Measurements from ENCODE around the gene CD8B2.

Gene CD8B2

DNA sequence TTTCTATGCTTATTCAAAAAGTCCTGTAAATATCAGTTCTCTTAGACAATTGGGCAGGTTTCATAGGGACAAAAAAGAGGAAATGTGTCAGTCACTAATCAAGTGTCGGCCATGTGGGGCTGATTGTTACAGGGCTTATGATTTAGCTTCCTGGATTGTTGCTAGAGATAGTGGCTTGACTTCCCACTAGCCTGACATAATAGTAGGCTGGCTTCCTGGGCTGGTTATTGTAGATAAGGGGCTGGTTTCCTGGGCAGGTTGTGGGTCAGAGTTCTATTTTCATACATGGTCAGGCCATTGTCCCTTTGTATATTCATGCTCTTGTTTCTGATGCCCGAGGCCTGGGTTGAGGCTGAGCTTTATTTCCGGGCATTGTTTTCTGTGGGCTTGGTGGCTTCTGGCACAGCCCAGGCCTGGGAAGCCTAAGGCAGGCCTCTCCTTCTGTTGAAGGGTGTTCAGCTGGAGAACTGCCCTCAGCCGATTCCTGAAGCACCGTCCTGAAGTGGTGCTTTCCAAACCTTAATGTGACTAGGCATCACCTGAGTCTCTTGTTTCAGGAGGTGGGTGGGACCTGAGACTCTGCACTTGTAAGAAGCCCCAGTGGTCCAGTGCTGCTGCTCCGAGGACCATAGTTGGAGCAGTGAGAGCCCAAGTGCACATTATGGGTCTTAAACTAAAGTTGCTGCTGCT lies 37.0 kb downstream of the CD8B2 start:
- TF ChIP-seq CTCF (IDR thresholded peaks at IDR 0.05; ENCODE audit: low read depth, low read length), result no peak
- no peak overlapping the region for H3K4me3 ChIP-seq (ENCODE audit: low read depth, low read length)

- no peak for TF ChIP-seq CTCF (IDR thresholded peaks at IDR 0.05; ENCODE audit: low read depth, low read length)
Measured at GRCh38 chr2:106530866-106531265, 43.7 kb downstream of the CD8B2 start.

GRCh38 chr2:106531676-106532214 lies 44.6 kb downstream of the CD8B2 start:
- H3K4me3 ChIP-seq (ENCODE audit: low read depth, low read length), result no peak overlapping the region
- no peak for TF ChIP-seq CTCF (IDR thresholded peaks at IDR 0.05; ENCODE audit: low read depth, low read length)

More at GRCh38 chr2:106530866-106531265, 43.7 kb downstream of the CD8B2 start:
- no peak overlapping the region for H3K4me3 ChIP-seq (ENCODE audit: low read depth, low read length)

DNA sequence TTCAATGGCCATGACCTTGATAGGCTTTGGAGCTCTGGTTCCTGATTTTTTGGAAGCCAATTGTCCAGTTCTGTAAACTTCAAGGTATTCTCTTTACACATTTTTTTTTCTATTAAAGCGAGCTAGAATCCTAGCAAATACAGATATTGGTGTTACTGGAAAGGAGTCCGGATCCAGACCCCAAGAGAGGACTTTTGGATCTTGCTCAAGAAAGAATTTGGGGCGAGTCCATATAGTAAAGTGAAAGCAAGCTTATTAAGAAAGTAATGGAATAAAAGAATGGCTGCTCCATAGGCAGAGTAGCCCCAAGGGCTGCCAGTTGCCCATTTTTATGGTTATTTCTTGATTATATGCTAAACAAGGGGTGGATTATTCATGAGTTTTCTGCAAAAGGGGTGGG lies 45.1 kb downstream of the CD8B2 start:
- TF ChIP-seq CTCF (IDR thresholded peaks at IDR 0.05; ENCODE audit: low read depth, low read length), result no peak
- H3K4me3 ChIP-seq (ENCODE audit: low read depth, low read length), result no peak overlapping the region

- no peak overlapping the region for H3K4me3 ChIP-seq (ENCODE audit: low read depth, low read length)
- TF ChIP-seq CTCF (IDR thresholded peaks at IDR 0.05; ENCODE audit: low read depth, low read length), result no peak
Measured at GRCh38 chr2:106534471-106534870, 47.3 kb downstream of the CD8B2 start.

DNA sequence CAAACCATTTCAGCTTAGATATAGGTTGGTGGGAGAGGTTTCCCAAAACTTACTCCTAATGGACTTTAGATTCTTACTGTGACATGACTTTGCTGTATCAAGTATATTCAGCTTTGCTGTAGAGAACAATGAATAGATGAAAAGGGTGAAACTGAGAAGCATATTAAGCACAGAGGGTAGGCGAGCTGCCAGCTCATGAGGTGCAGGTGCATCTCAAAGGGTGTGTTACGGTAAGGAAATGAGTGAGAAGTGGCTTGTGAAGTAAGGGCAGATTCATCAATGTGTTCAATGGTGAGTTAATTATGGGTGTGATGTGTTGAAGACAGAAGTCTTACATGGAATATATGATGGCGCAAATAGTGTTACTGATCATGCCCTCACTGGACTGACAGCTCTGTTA lies 49.3 kb downstream of the CD8B2 start:
- no peak overlapping the region for H3K4me3 ChIP-seq (ENCODE audit: low read depth, low read length)
- no peak for TF ChIP-seq CTCF (IDR thresholded peaks at IDR 0.05; ENCODE audit: low read depth, low read length)

DNA sequence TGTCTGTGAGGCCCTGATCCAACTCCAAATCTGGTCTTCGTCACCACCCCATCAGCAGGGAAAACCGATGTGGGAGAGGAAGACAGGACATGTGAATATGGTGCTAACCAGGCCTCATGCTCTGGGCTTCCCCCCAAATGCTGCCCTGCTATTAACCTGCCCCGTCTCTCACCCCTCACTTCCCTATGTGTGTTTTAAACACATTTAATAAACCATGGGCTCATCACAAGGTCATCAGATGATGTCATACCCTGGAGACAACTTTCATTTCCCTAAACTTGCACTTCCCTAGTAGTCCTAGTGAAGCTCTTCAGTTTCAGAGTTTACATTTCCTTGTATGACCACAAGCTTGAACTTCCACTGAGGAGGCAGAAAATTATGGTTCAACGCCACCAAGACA lies 49.9 kb downstream of the CD8B2 start:
- no peak overlapping the region for H3K4me3 ChIP-seq (ENCODE audit: low read depth, low read length)
- TF ChIP-seq CTCF (IDR thresholded peaks at IDR 0.05; ENCODE audit: low read depth, low read length), result no peak

Data from WI38 (cell line).